Measurements from ENCODE around the gene FAF1. TPM values are rescaled to one million over a fixed set of nuclear protein-coding genes. Genes with fewer than 3 reads are reported as not detected.

FAF1 gene
- total and polyA plus RNA-seq, 4 donors, result 8.6 to 45.0 (median 18.2) TPM

DNA sequence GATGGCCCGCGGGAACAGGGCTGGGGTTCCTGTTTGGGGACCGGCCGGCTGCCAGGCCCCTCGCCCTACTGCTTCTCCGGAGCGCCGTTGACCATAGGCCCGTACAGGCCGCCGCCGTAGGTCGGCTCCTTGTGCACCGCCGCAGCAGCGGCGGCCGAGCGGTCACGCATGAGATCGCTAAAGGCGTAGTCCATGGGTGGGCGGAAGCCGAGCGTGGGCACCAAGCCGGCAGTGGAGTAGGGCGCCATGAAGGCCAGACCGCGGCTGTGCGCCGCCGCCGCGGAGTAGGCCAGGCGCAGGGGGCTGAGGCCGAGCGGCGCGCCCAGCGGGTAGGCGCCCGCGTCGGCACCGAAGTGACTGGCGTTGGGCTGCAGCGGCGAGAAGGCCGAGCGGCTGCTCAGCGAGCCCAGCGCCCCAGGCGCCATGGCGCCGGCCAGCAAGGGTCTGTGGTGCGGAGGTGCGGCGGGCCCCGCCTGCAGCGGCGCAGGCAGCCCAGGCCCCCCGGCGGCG lies 541.4 kb downstream of the FAF1 start:
- Histone ChIP-seq H3K27me3 (ENCODE audit: control insufficient read depth in 4 of 4, insufficient read depth in 4 of 4, low read length in 3 of 4) (peaks cover 9 to 24% (median 15%) of the 10 kb centered on the region in 4 donors), H3K36me3 (ENCODE audit: control insufficient read depth in 4 of 4, insufficient read depth in 3 of 4, low read depth in 1 of 4, low read length in 3 of 4) (no peaks in the 10 kb centered on the region), H3K27ac (ENCODE audit: low read depth in 1 of 2, low read length in 2 of 2) (no peak overlapping the region), H3K4me1 (ENCODE audit: control insufficient read depth in 4 of 4, insufficient read depth in 4 of 4, low read length in 3 of 4) (peaks cover 24 to 42% (median 25%) of the 10 kb centered on the region in 4 donors), H3K9me3 (ENCODE audit: control insufficient read depth in 4 of 4, low read length in 3 of 4) (no peaks in the 10 kb centered on the region), H3K9ac (ENCODE audit: low read depth in 1 of 2, low read length in 2 of 2) (no peak overlapping the region), H3K4me3 (ENCODE audit: low read depth in 1 of 3, low read length in 3 of 3) (peak overlapping the region in 1 of 3 donors; percentile 41)
- no peak for DNase-seq (ENCODE audit: low spot score)
- WGBS, result 2% methylated on average over 64 of the region's 64 CpGs
- TF ChIP-seq, protein P1, sequence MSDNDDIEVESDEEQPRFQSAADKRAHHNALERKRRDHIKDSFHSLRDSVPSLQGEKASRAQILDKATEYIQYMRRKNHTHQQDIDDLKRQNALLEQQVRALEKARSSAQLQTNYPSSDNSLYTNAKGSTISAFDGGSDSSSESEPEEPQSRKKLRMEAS (IDR thresholded peaks at IDR 0.05), result no peak
- TF ChIP-seq, protein P2, sequence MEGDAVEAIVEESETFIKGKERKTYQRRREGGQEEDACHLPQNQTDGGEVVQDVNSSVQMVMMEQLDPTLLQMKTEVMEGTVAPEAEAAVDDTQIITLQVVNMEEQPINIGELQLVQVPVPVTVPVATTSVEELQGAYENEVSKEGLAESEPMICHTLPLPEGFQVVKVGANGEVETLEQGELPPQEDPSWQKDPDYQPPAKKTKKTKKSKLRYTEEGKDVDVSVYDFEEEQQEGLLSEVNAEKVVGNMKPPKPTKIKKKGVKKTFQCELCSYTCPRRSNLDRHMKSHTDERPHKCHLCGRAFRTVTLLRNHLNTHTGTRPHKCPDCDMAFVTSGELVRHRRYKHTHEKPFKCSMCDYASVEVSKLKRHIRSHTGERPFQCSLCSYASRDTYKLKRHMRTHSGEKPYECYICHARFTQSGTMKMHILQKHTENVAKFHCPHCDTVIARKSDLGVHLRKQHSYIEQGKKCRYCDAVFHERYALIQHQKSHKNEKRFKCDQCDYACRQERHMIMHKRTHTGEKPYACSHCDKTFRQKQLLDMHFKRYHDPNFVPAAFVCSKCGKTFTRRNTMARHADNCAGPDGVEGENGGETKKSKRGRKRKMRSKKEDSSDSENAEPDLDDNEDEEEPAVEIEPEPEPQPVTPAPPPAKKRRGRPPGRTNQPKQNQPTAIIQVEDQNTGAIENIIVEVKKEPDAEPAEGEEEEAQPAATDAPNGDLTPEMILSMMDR (IDR thresholded peaks at IDR 0.05; ENCODE audit: low read depth, low read length, missing input control), result no peak
- TF ChIP-seq EGR1 (IDR thresholded peaks at IDR 0.05; ENCODE audit: low read depth in 2 of 2) (no peak), TAF1 (conservative IDR thresholded peaks at IDR 0.05) (no peak), HNF4G (IDR thresholded peaks at IDR 0.05) (no peak), GABPA (IDR thresholded peaks at IDR 0.05 in 1 of 2, conservative IDR thresholded peaks at IDR 0.05 in 1 of 2) (no peak), RAD21 (IDR thresholded peaks at IDR 0.05) (no peak), FOXA1 (IDR thresholded peaks at IDR 0.05) (no peak), HNF4A (conservative IDR thresholded peaks at IDR 0.05) (no peak), FOXA2 (IDR thresholded peaks at IDR 0.05) (no peak), RXRA (IDR thresholded peaks at IDR 0.05) (no peak)
- TF ChIP-seq, protein P3, sequence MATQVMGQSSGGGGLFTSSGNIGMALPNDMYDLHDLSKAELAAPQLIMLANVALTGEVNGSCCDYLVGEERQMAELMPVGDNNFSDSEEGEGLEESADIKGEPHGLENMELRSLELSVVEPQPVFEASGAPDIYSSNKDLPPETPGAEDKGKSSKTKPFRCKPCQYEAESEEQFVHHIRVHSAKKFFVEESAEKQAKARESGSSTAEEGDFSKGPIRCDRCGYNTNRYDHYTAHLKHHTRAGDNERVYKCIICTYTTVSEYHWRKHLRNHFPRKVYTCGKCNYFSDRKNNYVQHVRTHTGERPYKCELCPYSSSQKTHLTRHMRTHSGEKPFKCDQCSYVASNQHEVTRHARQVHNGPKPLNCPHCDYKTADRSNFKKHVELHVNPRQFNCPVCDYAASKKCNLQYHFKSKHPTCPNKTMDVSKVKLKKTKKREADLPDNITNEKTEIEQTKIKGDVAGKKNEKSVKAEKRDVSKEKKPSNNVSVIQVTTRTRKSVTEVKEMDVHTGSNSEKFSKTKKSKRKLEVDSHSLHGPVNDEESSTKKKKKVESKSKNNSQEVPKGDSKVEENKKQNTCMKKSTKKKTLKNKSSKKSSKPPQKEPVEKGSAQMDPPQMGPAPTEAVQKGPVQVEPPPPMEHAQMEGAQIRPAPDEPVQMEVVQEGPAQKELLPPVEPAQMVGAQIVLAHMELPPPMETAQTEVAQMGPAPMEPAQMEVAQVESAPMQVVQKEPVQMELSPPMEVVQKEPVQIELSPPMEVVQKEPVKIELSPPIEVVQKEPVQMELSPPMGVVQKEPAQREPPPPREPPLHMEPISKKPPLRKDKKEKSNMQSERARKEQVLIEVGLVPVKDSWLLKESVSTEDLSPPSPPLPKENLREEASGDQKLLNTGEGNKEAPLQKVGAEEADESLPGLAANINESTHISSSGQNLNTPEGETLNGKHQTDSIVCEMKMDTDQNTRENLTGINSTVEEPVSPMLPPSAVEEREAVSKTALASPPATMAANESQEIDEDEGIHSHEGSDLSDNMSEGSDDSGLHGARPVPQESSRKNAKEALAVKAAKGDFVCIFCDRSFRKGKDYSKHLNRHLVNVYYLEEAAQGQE (IDR thresholded peaks at IDR 0.05), result no peak
- TF ChIP-seq, protein P4, sequence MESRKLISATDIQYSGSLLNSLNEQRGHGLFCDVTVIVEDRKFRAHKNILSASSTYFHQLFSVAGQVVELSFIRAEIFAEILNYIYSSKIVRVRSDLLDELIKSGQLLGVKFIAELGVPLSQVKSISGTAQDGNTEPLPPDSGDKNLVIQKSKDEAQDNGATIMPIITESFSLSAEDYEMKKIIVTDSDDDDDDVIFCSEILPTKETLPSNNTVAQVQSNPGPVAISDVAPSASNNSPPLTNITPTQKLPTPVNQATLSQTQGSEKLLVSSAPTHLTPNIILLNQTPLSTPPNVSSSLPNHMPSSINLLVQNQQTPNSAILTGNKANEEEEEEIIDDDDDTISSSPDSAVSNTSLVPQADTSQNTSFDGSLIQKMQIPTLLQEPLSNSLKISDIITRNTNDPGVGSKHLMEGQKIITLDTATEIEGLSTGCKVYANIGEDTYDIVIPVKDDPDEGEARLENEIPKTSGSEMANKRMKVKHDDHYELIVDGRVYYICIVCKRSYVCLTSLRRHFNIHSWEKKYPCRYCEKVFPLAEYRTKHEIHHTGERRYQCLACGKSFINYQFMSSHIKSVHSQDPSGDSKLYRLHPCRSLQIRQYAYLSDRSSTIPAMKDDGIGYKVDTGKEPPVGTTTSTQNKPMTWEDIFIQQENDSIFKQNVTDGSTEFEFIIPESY (IDR thresholded peaks at IDR 0.05), result no peak

DNA sequence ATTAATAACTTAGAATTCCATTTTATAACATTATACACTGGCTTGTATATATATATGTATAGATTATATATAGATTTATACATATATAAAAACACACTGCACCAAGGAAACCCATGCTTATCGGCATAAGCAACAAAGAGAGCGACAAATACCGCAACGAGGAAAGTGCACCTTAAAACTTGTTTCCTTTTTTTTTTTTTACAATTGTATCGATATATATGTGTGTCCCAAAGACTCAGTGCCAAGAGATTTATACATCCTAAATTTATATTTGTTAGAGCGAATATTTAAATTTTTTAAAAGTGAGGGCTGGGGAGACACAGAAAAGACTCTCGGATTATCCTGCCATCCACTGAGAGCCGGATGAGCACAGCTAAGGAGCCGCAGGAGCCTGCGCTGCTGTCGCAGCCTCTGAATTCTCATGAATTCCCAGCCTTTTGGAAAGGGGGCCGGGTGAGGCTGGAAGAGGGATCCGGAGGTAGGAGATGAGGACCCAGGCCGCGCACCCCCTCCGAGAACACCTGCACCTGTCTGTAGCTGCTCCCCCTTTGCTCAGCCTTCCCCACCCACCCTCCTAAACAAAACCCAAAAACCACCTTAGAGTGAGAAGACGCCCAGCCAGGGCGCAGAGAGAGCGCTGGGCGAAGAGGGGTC lies 542.0 kb downstream of the FAF1 start:
- Histone ChIP-seq H3K9ac (ENCODE audit: low read depth in 1 of 2, low read length in 2 of 2) (no peak overlapping the region), H3K4me1 (ENCODE audit: control insufficient read depth in 4 of 4, insufficient read depth in 4 of 4, low read length in 3 of 4) (peaks cover 19 to 36% (median 22%) of the 10 kb centered on the region in 4 donors), H3K4me3 (ENCODE audit: low read depth in 1 of 3, low read length in 3 of 3) (peak overlapping the region in 1 of 3 donors; percentile 41), H3K36me3 (ENCODE audit: control insufficient read depth in 4 of 4, insufficient read depth in 3 of 4, low read depth in 1 of 4, low read length in 3 of 4) (no peaks in the 10 kb centered on the region), H3K27ac (ENCODE audit: low read depth in 1 of 2, low read length in 2 of 2) (no peak overlapping the region), H3K27me3 (ENCODE audit: control insufficient read depth in 4 of 4, insufficient read depth in 4 of 4, low read length in 3 of 4) (peaks cover 9 to 24% (median 15%) of the 10 kb centered on the region in 4 donors), H3K9me3 (ENCODE audit: control insufficient read depth in 4 of 4, low read length in 3 of 4) (no peaks in the 10 kb centered on the region)
- WGBS, result 10% methylated on average over 20 of the region's 20 CpGs
- TF ChIP-seq, protein P1 (IDR thresholded peaks at IDR 0.05), result no peak
- no peak for TF ChIP-seq GABPA (IDR thresholded peaks at IDR 0.05 in 1 of 2, conservative IDR thresholded peaks at IDR 0.05 in 1 of 2)
- no peak for DNase-seq (ENCODE audit: low spot score)

All from liver (tissue), 9 donors.